ENCODE measurements around the gene RIPPLY1. TPM values are rescaled to one million over a fixed set of nuclear protein-coding genes. Genes with fewer than 3 reads are reported as not detected.
A peak's percentile ranks its signal among the peaks of the same experiment; 100 is the strongest.

Gene RIPPLY1
- total and polyA plus RNA-seq, 4 donors, result not detected

GRCh38 chrX:106899276-106899675 lies 3.9 kb downstream of the RIPPLY1 start:
- no peak for TF ChIP-seq CTCF (IDR thresholded peaks at IDR 0.05; ENCODE audit: control extremely low read depth, extremely low read depth)
- DNase-seq, result no peak
- Histone ChIP-seq H3K9me3 (ENCODE audit: control insufficient read depth in 4 of 4, insufficient read depth in 3 of 4, low read length in 3 of 4) (peaks cover 0 to 2% (median 0%) of the 10 kb centered on the region in 4 donors), H3K9ac (ENCODE audit: insufficient read depth in 1 of 2, low read length in 2 of 2) (no peak overlapping the region), H3K4me1 (ENCODE audit: control insufficient read depth in 5 of 5, insufficient read depth in 5 of 5, low read length in 5 of 5) (no peaks in the 10 kb centered on the region), H3K27me3 (ENCODE audit: control insufficient read depth in 3 of 3, insufficient read depth in 3 of 3, low read length in 2 of 3) (peaks cover 0 to 16% (median 0%) of the 10 kb centered on the region in 3 donors), H3K27ac (ENCODE audit: low read depth in 1 of 2, low read length in 1 of 2) (no peak overlapping the region), H3K4me3 (no peak overlapping the region), H3K36me3 (ENCODE audit: control insufficient read depth in 4 of 4, insufficient read depth in 4 of 4, low read length in 4 of 4) (no peaks in the 10 kb centered on the region)
- 44 to 63% methylated on average over 2 of the region's 2 CpGs for WGBS, 2 donors
- ATAC-seq (ENCODE audit: insufficient read depth, low FRiP score), result no peak

- Histone ChIP-seq H3K36me3 (ENCODE audit: control insufficient read depth in 4 of 4, insufficient read depth in 4 of 4, low read length in 4 of 4) (no peaks in the 10 kb centered on the region), H3K9ac (ENCODE audit: insufficient read depth in 1 of 2, low read length in 2 of 2) (no peak overlapping the region), H3K4me1 (ENCODE audit: control insufficient read depth in 5 of 5, insufficient read depth in 5 of 5, low read length in 5 of 5) (no peaks in the 10 kb centered on the region), H3K27ac (ENCODE audit: low read depth in 1 of 2, low read length in 1 of 2) (no peak overlapping the region), H3K27me3 (ENCODE audit: control insufficient read depth in 3 of 3, insufficient read depth in 3 of 3, low read length in 2 of 3) (peaks cover 0 to 22% (median 3%) of the 10 kb centered on the region in 3 donors), H3K4me3 (no peak overlapping the region), H3K9me3 (ENCODE audit: control insufficient read depth in 4 of 4, insufficient read depth in 3 of 4, low read length in 3 of 4) (peaks cover 0 to 2% (median 0%) of the 10 kb centered on the region in 4 donors)
- peak in 2 of 3 donors; percentile 49 to 65 for DNase-seq
- peak; percentile 30 for TF ChIP-seq CTCF (IDR thresholded peaks at IDR 0.05; ENCODE audit: control extremely low read depth, extremely low read depth)
- ATAC-seq (ENCODE audit: insufficient read depth, low FRiP score), result no peak
- WGBS, 2 donors, result 33 to 56% methylated on average over 1 of the region's 1 CpG
Measured at GRCh38 chrX:106898462-106898861, 4.7 kb downstream of the RIPPLY1 start.

- Histone ChIP-seq H3K9ac (ENCODE audit: insufficient read depth in 1 of 2, low read length in 2 of 2) (no peak overlapping the region), H3K9me3 (ENCODE audit: control insufficient read depth in 4 of 4, insufficient read depth in 3 of 4, low read length in 3 of 4) (peaks cover 0 to 2% (median 0%) of the 10 kb centered on the region in 4 donors), H3K27ac (ENCODE audit: low read depth in 1 of 2, low read length in 1 of 2) (no peak overlapping the region), H3K4me1 (ENCODE audit: control insufficient read depth in 5 of 5, insufficient read depth in 5 of 5, low read length in 5 of 5) (no peaks in the 10 kb centered on the region), H3K36me3 (ENCODE audit: control insufficient read depth in 4 of 4, insufficient read depth in 4 of 4, low read length in 4 of 4) (no peaks in the 10 kb centered on the region), H3K4me3 (no peak overlapping the region), H3K27me3 (ENCODE audit: control insufficient read depth in 3 of 3, insufficient read depth in 3 of 3, low read length in 2 of 3) (peaks cover 4 to 23% (median 4%) of the 10 kb centered on the region in 3 donors)
- WGBS, 2 donors, result 74 to 84% methylated on average over 6 of the region's 6 CpGs
- no peak for DNase-seq
- no peak for ATAC-seq (ENCODE audit: insufficient read depth, low FRiP score)
- TF ChIP-seq CTCF (IDR thresholded peaks at IDR 0.05; ENCODE audit: control extremely low read depth, extremely low read depth), result no peak
Measured at GRCh38 chrX:106897259-106897658, 5.9 kb downstream of the RIPPLY1 start.

GRCh38 chrX:106894978-106895452 lies 8.1 kb downstream of the RIPPLY1 start:
- DNase-seq (no peak), ATAC-seq (ENCODE audit: insufficient read depth, low FRiP score) (peak; percentile 32)
- Histone ChIP-seq H3K9me3 (ENCODE audit: control insufficient read depth in 4 of 4, insufficient read depth in 3 of 4, low read length in 3 of 4) (peaks cover 0 to 2% (median 0%) of the 10 kb centered on the region in 4 donors), H3K9ac (ENCODE audit: insufficient read depth in 1 of 2, low read length in 2 of 2) (no peak overlapping the region), H3K4me3 (no peak overlapping the region), H3K27ac (ENCODE audit: low read depth in 1 of 2, low read length in 1 of 2) (peak overlapping the region in 1 of 2 donors; percentile 4), H3K4me1 (ENCODE audit: control insufficient read depth in 5 of 5, insufficient read depth in 5 of 5, low read length in 5 of 5) (no peaks in the 10 kb centered on the region), H3K27me3 (ENCODE audit: control insufficient read depth in 3 of 3, insufficient read depth in 3 of 3, low read length in 2 of 3) (peaks cover 4 to 26% (median 7%) of the 10 kb centered on the region in 3 donors), H3K36me3 (ENCODE audit: control insufficient read depth in 4 of 4, insufficient read depth in 4 of 4, low read length in 4 of 4) (no peaks in the 10 kb centered on the region)
- no peak for TF ChIP-seq CTCF (IDR thresholded peaks at IDR 0.05; ENCODE audit: control extremely low read depth, extremely low read depth)
- WGBS, 2 donors, result 47 to 48% methylated on average over 3 of the region's 3 CpGs

All from lung (tissue), 12 donors.